ENCODE measurements around the gene MINDY2. TPM values are rescaled to one million over a fixed set of nuclear protein-coding genes. Genes with fewer than 3 reads are reported as not detected.
A peak's percentile ranks its signal among the peaks of the same experiment; 100 is the strongest.

The MINDY2 gene
- total and polyA plus RNA-seq, 2 of the 8 experiments (the other 6 are each of a cell fraction or from before 2014, with no cell fraction given), result 3.1 to 25.7 TPM

DNA sequence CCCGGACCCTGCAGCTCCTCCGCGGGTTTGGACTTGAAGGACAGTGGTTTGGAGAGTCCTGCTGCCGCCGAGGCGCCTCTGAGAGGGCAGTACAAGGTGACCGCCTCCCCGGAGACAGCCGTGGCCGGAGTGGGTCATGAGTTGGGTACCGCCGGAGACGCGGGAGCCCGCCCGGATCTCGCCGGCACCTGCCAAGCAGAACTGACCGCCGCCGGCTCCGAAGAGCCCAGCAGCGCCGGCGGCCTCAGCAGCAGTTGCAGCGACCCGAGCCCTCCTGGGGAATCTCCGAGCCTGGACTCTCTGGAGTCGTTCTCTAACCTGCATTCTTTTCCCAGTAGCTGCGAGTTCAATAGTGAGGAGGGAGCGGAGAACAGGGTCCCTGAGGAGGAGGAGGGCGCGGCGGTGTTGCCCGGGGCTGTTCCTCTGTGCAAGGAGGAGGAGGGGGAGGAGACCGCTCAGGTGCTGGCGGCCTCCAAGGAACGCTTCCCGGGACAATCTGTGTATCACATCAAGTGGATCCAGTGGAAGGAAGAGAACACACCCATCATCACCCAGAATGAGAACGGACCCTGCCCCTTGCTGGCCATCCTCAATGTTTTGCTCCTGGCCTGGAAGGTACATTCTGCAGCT lies 634 bp downstream of the MINDY2 start:
- Histone ChIP-seq H3K36me3 (ENCODE audit: control insufficient read depth in 2 of 4, insufficient read depth in 4 of 4, low read length in 3 of 4) (no peaks in the 10 kb centered on the region), H4K8ac (ENCODE audit: extremely low read depth, insufficient read depth, low read length) (peak overlapping the region; percentile 96; the same call in 1 of the 2 replicates), H3K27me3 (replicated peaks in 1 of 4; ENCODE audit: control insufficient read depth in 3 of 4, extremely low read depth in 1 of 4, insufficient read depth in 3 of 4, low read length in 3 of 4) (no peaks in the 10 kb centered on the region), H3K23me2 (ENCODE audit: low read depth, low read length) (peaks cover 8% of the 10 kb centered on the region; the same call in 1 of the 2 replicates), H3K9ac (replicated peaks in 1 of 4; ENCODE audit: extremely low read depth in 1 of 4, low read depth in 3 of 4, low read length in 3 of 4) (peak overlapping the region; percentile 81 to 89 (median 86)), H2AK5ac (ENCODE audit: low read depth, low read length) (no peak overlapping the region), H3K4ac (replicated peaks; ENCODE audit: insufficient read length, low read depth, low read length) (no peak overlapping the region), H4K91ac (replicated peaks; ENCODE audit: insufficient read length, low read length) (no peak overlapping the region), H3K4me1 (replicated peaks in 1 of 4; ENCODE audit: control insufficient read depth in 3 of 4, insufficient read depth in 4 of 4, low read length in 3 of 4) (peaks cover 0 to 2% (median 0%) of the 10 kb centered on the region in 4 experiments; a peak in 2 of 7 replicates), H3K23ac (ENCODE audit: insufficient read length) (no peak overlapping the region), H2BK15ac (ENCODE audit: low read length) (no peak overlapping the region), H4K5ac (ENCODE audit: insufficient read length, low read depth, low read length) (peak overlapping the region; percentile 83), H3K27ac (ENCODE audit: low read depth, low read length) (peak overlapping the region; percentile 12; the same call in 1 of the 2 replicates), H3K79me2 (ENCODE audit: control insufficient read depth in 1 of 2, insufficient read depth in 2 of 2, low read length in 2 of 2) (peaks cover 0 to 43% of the 10 kb centered on the region in 2 experiments; a peak in 2 of 4 replicates), H3K56ac (replicated peaks; ENCODE audit: insufficient read length, low read depth, low read length) (peak overlapping the region; percentile 95), H3K9me3 (ENCODE audit: insufficient read depth in 2 of 2, low read depth in 1 of 2, low read length in 1 of 2) (no peaks in the 10 kb centered on the region), H4K20me1 (replicated peaks in 1 of 2; ENCODE audit: control insufficient read depth in 1 of 2, insufficient read depth in 2 of 2, low read length in 2 of 2) (peaks cover 0 to 1% of the 10 kb centered on the region in 2 experiments), H2AFZ (ENCODE audit: low read length) (peak overlapping the region; percentile 86; the same call in 1 of the 2 replicates), H2BK20ac (ENCODE audit: low read length) (no peak overlapping the region), H2BK12ac (ENCODE audit: low read depth, low read length) (0 out of 2 replicates have a peak overlapping the region, but pooled peaks have one; percentile 55), H3K14ac (ENCODE audit: insufficient read length) (no peak overlapping the region), H2BK5ac (ENCODE audit: low read depth, low read length) (peak overlapping the region; percentile 62; the same call in 1 of the 2 replicates), H3K4me3 (ENCODE audit: extremely low read depth in 1 of 4, insufficient read depth in 2 of 4, low read depth in 3 of 4, low read length in 4 of 4) (peak overlapping the region; percentile 82 to 90 (median 87)), H3K79me1 (ENCODE audit: low read depth, low read length) (peaks cover 3% of the 10 kb centered on the region; the same call in 1 of the 2 replicates), H3K18ac (ENCODE audit: extremely low read depth, low read length) (peak overlapping the region; percentile 90), H2BK120ac (replicated peaks; ENCODE audit: low read depth, low read length) (no peak overlapping the region), H3K4me2 (ENCODE audit: insufficient read depth in 1 of 2, low read depth in 2 of 2, low read length in 2 of 2) (peak overlapping the region; percentile 91 to 98)
- ChIA-PET POLR2A (ENCODE audit: partially characterized antibody) (interaction anchor here (0.6 to 2.9 kb wide), 9 partner anchors 11 to 160 kb away, joined by 3 to 25 read pairs (median 6); partner anchors contain the start of gene ADAM10), CTCF (ENCODE audit: partially characterized antibody) (interaction anchor here (0.8 to 2.3 kb wide), 12 partner anchors 9 to 544 kb away, joined by 3 to 9 read pairs (median 4); partner anchors contain the start of gene ADAM10)
- FAIRE-seq (no peak), DNase-seq (ENCODE audit: low read depth in 1 of 2, low spot score in 2 of 2) (no peak)
- 1% methylated on average over 29 of the region's 40 CpGs; no CpG with 5 or more reads in 1 of the 2 experiments for WGBS, 2 experiments (ENCODE audit: extremely low coverage in 1 of 2, insufficient coverage in 1 of 2, insufficient read length in 1 of 2, insufficient replicate concordance in 2 of 2, low coverage in 1 of 2, low lambda C conversion rate in 2 of 2, missing lambda C conversion rate in 1 of 2)
- TF ChIP-seq POLR2A (IDR thresholded peaks at IDR 0.05; ENCODE audit: control extremely low read depth in 1 of 2, low read depth in 2 of 2, low read length in 2 of 2), result peak; percentile 34 to 48; a peak in 2 of 3 replicates
- TF ChIP-seq SAP30 (IDR thresholded peaks at IDR 0.05; ENCODE audit: insufficient read depth, insufficient replicate concordance, low read length), result peak; percentile 73
- TF ChIP-seq RBBP5 (IDR thresholded peaks at IDR 0.05; ENCODE audit: borderline replicate concordance, low read depth, low read length), result peak; percentile 62; the same call in 1 of the 2 replicates
- TF ChIP-seq POLR2AphosphoS5 (IDR thresholded peaks at IDR 0.05; ENCODE audit: low read depth, low read length), result peak; percentile 63
- TF ChIP-seq TEAD4 (IDR thresholded peaks at IDR 0.05; ENCODE audit: low read depth, low read length), result no peak
- 0 out of 2 replicates have a peak, but pooled peaks have one; percentile 22 for TF ChIP-seq SP4 (IDR thresholded peaks at IDR 0.05; ENCODE audit: low read length)
- peak; percentile 75 for TF ChIP-seq CTBP2 (IDR thresholded peaks at IDR 0.05; ENCODE audit: borderline replicate concordance, insufficient read depth, insufficient read length, low read length)
- TF ChIP-seq SIN3A (conservative IDR thresholded peaks at IDR 0.05 in 1 of 2, IDR thresholded peaks at IDR 0.05 in 1 of 2; ENCODE audit: low read depth in 1 of 2, low read length in 2 of 2), result peak; percentile 25 to 50; a peak in 1 of 4 replicates
- TF ChIP-seq ASH2L (IDR thresholded peaks at IDR 0.05; ENCODE audit: low read length), result peak; percentile 77
- peak; percentile 35; the same call in 1 of the 2 replicates for TF ChIP-seq TBP (IDR thresholded peaks at IDR 0.05; ENCODE audit: low read depth, low read length)
- TF ChIP-seq CEBPB (IDR thresholded peaks at IDR 0.05; ENCODE audit: low read depth, low read length), result no peak

All from H1 (cell line).